CD8-positive, alpha-beta memory T cell (primary cell): ENCODE results near the gene CAPZB. TPM values are rescaled to one million over a fixed set of nuclear protein-coding genes. Genes with fewer than 3 reads are reported as not detected.
A peak's percentile ranks its signal among the peaks of the same experiment; 100 is the strongest.

Experiments used
- CTCF ChIA-PET: fragments of 350-600 bp; sonication (Branson Sonifier 250); formaldehyde crosslinking; loops from one replicate; lab custom pipeline; 2021; ENCODE audit warnings: antibody characterized with exemption; lab: Charles Lee
- POLR2A ChIA-PET: fragments of 350-600 bp; sonication (Branson Sonifier 250); formaldehyde crosslinking; loops from one replicate; lab custom pipeline; 2021; ENCODE audit warnings: antibody characterized with exemption; lab: Charles Lee
- DNase-seq, 5 donors: peaks; one replicate each; pipeline versions ENCODE4 v3.0.0 to v3.0.0-alpha.2; 2020 to 2022; ENCODE audit warnings: mixed read lengths in 1 of 5
- H3K27ac ChIP-seq: one replicate; pipeline ENCODE4 v1.7.0; 2013; ENCODE audit warnings: low read depth, mild to moderate bottlenecking, low read length, moderate library complexity
- H3K27me3 ChIP-seq: 2 replicates; pipeline ENCODE4 v1.7.0; 2013; ENCODE audit warnings: low read length, mild to moderate bottlenecking; ENCODE audit not compliant: insufficient read depth, poor library complexity, severe bottlenecking
- H3K36me3 ChIP-seq: 2 replicates; pipeline ENCODE4 v1.7.0; 2013; ENCODE audit warnings: mild to moderate bottlenecking, low read length, moderate library complexity; ENCODE audit not compliant: insufficient read depth
- H3K4me1 ChIP-seq: 2 replicates; pipeline ENCODE4 v1.7.0; 2013; ENCODE audit warnings: mild to moderate bottlenecking, low read length, moderate library complexity; ENCODE audit not compliant: insufficient read depth
- H3K4me3 ChIP-seq: 2 replicates; pipeline ENCODE4 v1.7.0; 2013; ENCODE audit warnings: mild to moderate bottlenecking, low read length
- H3K9me3 ChIP-seq: 2 replicates; pipeline ENCODE4 v1.7.0; 2013; ENCODE audit warnings: mild to moderate bottlenecking, low read length
- H3K27ac Mint-ChIP-seq, 8 donors: one replicate each; pipeline ENCODE4 v1.8.0; 2020 to 2021; ENCODE audit warnings: mixed read lengths in 8 of 8, mild to moderate bottlenecking in 6 of 8, inconsistent platforms in 3 of 8, moderate library complexity in 3 of 8
- H3K27me3 Mint-ChIP-seq, 2 donors: one replicate each; pipeline ENCODE4 v1.8.0; 2020 to 2021; ENCODE audit warnings: mixed read lengths in 2 of 2, mild to moderate bottlenecking in 1 of 2, moderate library complexity in 1 of 2
- H3K36me3 Mint-ChIP-seq, 3 donors: one replicate each; pipeline ENCODE4 v1.8.0; 2020 to 2021; ENCODE audit warnings: mixed read lengths in 3 of 3, inconsistent platforms in 1 of 3, mild to moderate bottlenecking in 1 of 3
- H3K4me1 Mint-ChIP-seq, 3 donors: one replicate each; pipeline ENCODE4 v1.8.0; 2020 to 2021; ENCODE audit warnings: mixed read lengths in 3 of 3, inconsistent platforms in 1 of 3, mild to moderate bottlenecking in 1 of 3
- H3K4me3 Mint-ChIP-seq, 7 donors: one replicate each; pipeline ENCODE4 v1.8.0; 2020 to 2021; ENCODE audit warnings: mixed read lengths in 7 of 7, mild to moderate bottlenecking in 6 of 7, moderate library complexity in 4 of 7, inconsistent platforms in 2 of 7
- H3K9me3 Mint-ChIP-seq, 5 donors: one replicate each; pipeline ENCODE4 v1.8.0; 2020 to 2022; ENCODE audit warnings: mixed read lengths in 5 of 5, mild to moderate bottlenecking in 3 of 5, moderate library complexity in 2 of 5, inconsistent platforms in 1 of 5
- polyA plus RNA-seq: library from polyadenylated mRNA; unstranded; fragments of 300-500 nt; fragmentation: Illumina TruSeq; gene quantifications from one replicate; pipeline ENCODE4 v1.2.3, GENCODE V29; 2021
- total RNA-seq, 2 experiments: library from RNA; stranded (reverse); gene quantifications; one replicate each; pipeline ENCODE4 v1.2.3, GENCODE V29; 2021

Gene CAPZB
- total and polyA plus RNA-seq, 3 experiments from 2014 or later = 284 to 540 (median 289) TPM

DNA sequence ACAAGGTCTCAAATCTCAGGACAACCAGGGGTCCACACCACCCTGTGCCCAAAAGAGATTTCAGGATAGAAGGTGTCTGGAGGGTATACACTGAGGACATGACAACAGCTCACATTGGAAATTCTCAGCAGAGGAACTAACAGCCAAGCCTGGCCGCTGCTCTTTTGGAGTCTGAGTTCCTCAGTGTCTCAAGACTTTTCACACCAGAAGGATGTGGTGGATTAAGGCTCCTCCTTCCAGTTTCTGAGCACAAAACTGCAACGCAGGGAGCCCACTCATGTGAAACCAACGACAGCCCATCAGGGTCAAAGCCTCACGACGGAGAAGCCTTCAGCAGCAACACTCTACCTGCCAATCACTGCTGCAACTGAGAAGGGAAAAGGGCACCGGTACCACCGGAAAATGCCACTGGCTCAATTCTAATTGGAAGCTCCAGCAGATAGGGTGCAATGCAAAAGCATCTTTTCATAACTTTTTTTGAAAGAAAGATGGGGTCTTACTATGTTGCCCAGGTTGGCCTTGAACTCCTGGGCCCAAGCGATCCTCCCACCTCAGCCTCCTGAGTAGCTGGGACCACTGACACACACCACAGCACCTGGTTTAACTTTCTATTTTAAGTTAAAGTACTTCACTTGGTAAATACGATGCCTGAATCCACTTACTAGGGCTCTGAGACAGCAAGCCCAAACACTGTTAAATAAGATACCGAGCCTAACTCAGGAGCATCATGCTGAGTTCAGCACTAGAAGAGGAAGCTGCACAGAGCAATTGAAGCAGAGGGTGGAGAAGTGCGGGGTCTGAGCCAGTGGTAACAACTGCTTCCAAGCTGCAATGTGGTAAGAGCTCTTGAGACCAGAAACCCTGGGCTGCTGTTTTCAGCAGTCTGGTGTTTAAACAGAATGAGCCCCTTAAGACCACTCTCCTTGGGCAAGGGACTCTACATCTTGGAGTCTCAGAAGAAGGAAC is 7.8 kb downstream of the CAPZB start:
- Histone ChIP-seq H3K9me3 (no peaks in the 10 kb centered on the region), H3K36me3 (peaks cover 11% of the 10 kb centered on the region), H3K4me1 (peaks cover 96% of the 10 kb centered on the region), H3K4me3 (peak overlapping the region; percentile 70), H3K27ac (peak overlapping the region; percentile 74), H3K27me3 (no peaks in the 10 kb centered on the region)
- Mint-ChIP-seq H3K36me3 (peaks cover 0 to 57% (median 3%) of the 10 kb centered on the region in 3 donors), H3K4me1 (peaks cover 90 to 99% (median 96%) of the 10 kb centered on the region in 3 donors), H3K27me3 (no peaks in the 10 kb centered on the region), H3K4me3 (peak overlapping the region; percentile 76 to 90 (median 86)), H3K9me3 (no peaks in the 10 kb centered on the region), H3K27ac (peak overlapping the region; percentile 87 to 98 (median 97))
- DNase-seq = peak; percentile 29 to 68 (median 56)
- ChIA-PET POLR2A (interaction anchor here (0.5 to 2.4 kb wide), 7 partner anchors 8 to 120 kb away, joined by 3 to 19 read pairs (median 6); partner anchors contain the start of gene CAPZB), CTCF (interaction anchor here (1.0 to 2.1 kb wide), 6 partner anchors 9 to 104 kb away, joined by 3 to 9 read pairs (median 3); no protein-coding TSS in a partner anchor)

- peak in 4 of 5 donors; percentile 46 to 67 (median 60) for DNase-seq
- peak overlapping the region; percentile 87 to 98 (median 97) for H3K27ac Mint-ChIP-seq
- CTCF ChIA-PET = interaction anchor here (1.0 to 2.1 kb wide), 5 partner anchors 9 to 105 kb away, joined by 3 to 9 read pairs (median 3); no protein-coding TSS in a partner anchor
These were observed 8.7 kb downstream of the CAPZB start for GRCh38 chr1:19476450-19477190.

DNA sequence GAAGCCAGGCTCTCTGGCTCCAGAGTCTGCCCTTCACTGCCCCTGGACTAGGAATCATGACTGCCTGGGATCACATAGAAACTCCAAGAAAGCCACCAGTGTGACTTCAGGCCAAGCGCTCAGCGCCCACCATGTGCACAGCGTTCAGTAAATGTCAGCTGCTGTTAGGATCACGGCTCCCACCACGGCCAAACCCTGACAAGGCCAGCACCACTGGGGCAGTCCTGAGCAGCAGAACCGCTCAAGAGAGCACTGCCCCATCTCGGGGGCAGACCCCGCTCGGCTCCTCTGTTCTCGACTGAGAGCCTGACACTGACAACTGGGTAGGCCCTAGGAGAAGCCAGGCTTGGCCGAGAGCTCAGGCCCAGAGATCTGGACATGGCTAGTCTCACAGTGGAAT is 10.0 kb downstream of the CAPZB start:
- Histone ChIP-seq H3K9me3 (no peaks in the 10 kb centered on the region), H3K27me3 (no peaks in the 10 kb centered on the region), H3K4me1 (peaks cover 95% of the 10 kb centered on the region), H3K27ac (peak overlapping the region; percentile 74), H3K36me3 (peaks cover 17% of the 10 kb centered on the region), H3K4me3 (no peak overlapping the region)
- peaks cover 86 to 98% (median 94%) of the 10 kb centered on the region in 3 donors for H3K4me1 Mint-ChIP-seq
- H3K9me3 Mint-ChIP-seq = no peaks in the 10 kb centered on the region
- peak overlapping the region in 5 of 7 donors; percentile 9 to 85 (median 23) for H3K4me3 Mint-ChIP-seq
- no peaks in the 10 kb centered on the region for H3K27me3 Mint-ChIP-seq
- CTCF ChIA-PET = no interaction called here
- peak overlapping the region; percentile 78 to 98 (median 97) for H3K27ac Mint-ChIP-seq
- DNase-seq = no peak
- peaks cover 0 to 62% (median 5%) of the 10 kb centered on the region in 3 donors for H3K36me3 Mint-ChIP-seq
- POLR2A ChIA-PET = no interaction called here

More at GRCh38 chr1:19476450-19477190, 8.7 kb downstream of the CAPZB start:
- Mint-ChIP-seq H3K9me3 (no peaks in the 10 kb centered on the region), H3K36me3 (peaks cover 0 to 57% (median 7%) of the 10 kb centered on the region in 3 donors), H3K27me3 (no peaks in the 10 kb centered on the region), H3K4me1 (peaks cover 88 to 99% (median 95%) of the 10 kb centered on the region in 3 donors), H3K4me3 (peak overlapping the region; percentile 76 to 90 (median 86))
- Histone ChIP-seq H3K27me3 (no peaks in the 10 kb centered on the region), H3K4me3 (peak overlapping the region; percentile 70), H3K27ac (peak overlapping the region; percentile 74), H3K36me3 (peaks cover 8% of the 10 kb centered on the region), H3K4me1 (peaks cover 96% of the 10 kb centered on the region), H3K9me3 (no peaks in the 10 kb centered on the region)
- POLR2A ChIA-PET = interaction anchor here (0.7 to 2.4 kb wide), 7 partner anchors 9 to 121 kb away, joined by 3 to 19 read pairs (median 6); partner anchors contain the start of gene CAPZB

- Histone ChIP-seq H3K4me1 (peaks cover 95% of the 10 kb centered on the region), H3K4me3 (no peak overlapping the region), H3K27ac (no peak overlapping the region), H3K36me3 (peaks cover 17% of the 10 kb centered on the region), H3K9me3 (no peaks in the 10 kb centered on the region), H3K27me3 (no peaks in the 10 kb centered on the region)
- ChIA-PET CTCF (interaction anchor here (11.9 kb wide), 1 partner anchor 12 kb away, joined by 93 read pairs; the partner anchor contains the start of gene CAPZB), POLR2A (interaction anchor here (1.1 to 1.4 kb wide), 2 partner anchors 11 to 32 kb away, joined by 4 to 5 read pairs; no protein-coding TSS in a partner anchor)
- Mint-ChIP-seq H3K27ac (peak overlapping the region in 7 of 8 donors; percentile 73 to 99 (median 85)), H3K4me3 (peak overlapping the region in 3 of 7 donors; percentile 34 to 79 (median 41)), H3K4me1 (peaks cover 86 to 98% (median 94%) of the 10 kb centered on the region in 3 donors), H3K36me3 (peaks cover 0 to 59% (median 7%) of the 10 kb centered on the region in 3 donors), H3K27me3 (no peaks in the 10 kb centered on the region), H3K9me3 (no peaks in the 10 kb centered on the region)
- no peak for DNase-seq
These were observed 13.2 kb downstream of the CAPZB start for GRCh38 chr1:19472174-19472573.

DNA sequence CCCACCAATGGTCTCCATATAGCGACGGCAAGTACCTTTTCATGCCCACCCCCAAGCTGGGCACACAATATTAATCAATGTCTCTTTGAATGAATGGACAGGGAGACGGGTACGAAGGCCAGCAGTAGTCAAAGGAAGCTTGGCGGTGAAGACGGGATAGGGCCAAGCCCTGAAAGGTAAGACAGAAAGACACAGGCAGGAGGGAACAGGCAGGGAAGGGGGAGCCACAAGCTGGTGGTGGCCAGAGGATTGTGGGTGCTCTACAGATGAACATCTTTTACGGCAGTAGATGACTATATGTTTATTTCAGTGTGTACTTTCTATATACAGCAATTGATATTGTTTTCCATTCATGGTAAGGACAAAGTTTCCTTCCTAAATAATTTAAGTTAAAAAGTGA is 16.3 kb downstream of the CAPZB start:
- peaks cover 0 to 56% (median 10%) of the 10 kb centered on the region in 3 donors for H3K36me3 Mint-ChIP-seq
- peaks cover 84 to 97% (median 94%) of the 10 kb centered on the region in 3 donors for H3K4me1 Mint-ChIP-seq
- peak overlapping the region; percentile 87 to 99 (median 96) for H3K27ac Mint-ChIP-seq
- H3K36me3 ChIP-seq = peaks cover 13% of the 10 kb centered on the region
- peak overlapping the region; percentile 67 to 89 (median 82) for H3K4me3 Mint-ChIP-seq
- H3K27me3 ChIP-seq = no peaks in the 10 kb centered on the region
- peaks cover 95% of the 10 kb centered on the region for H3K4me1 ChIP-seq
- H3K27me3 Mint-ChIP-seq = no peaks in the 10 kb centered on the region
- ChIA-PET POLR2A (interaction anchor here (0.6 to 2.3 kb wide), 4 partner anchors 8 to 77 kb away, joined by 3 to 11 read pairs (median 6); partner anchors contain the start of gene CAPZB), CTCF (interaction anchor here (1.0 to 11.9 kb wide), 4 partner anchors 11 to 113 kb away, joined by 3 to 93 read pairs (median 8); partner anchors contain the start of gene CAPZB)
- no peaks in the 10 kb centered on the region for H3K9me3 Mint-ChIP-seq
- H3K27ac ChIP-seq = peak overlapping the region; percentile 53
- DNase-seq = no peak
- H3K4me3 ChIP-seq = peak overlapping the region; percentile 47
- H3K9me3 ChIP-seq = no peaks in the 10 kb centered on the region

GRCh38 chr1:19468397-19468956 is 16.9 kb downstream of the CAPZB start:
- POLR2A ChIA-PET = interaction anchor here (1.1 to 2.3 kb wide), 3 partner anchors 9 to 17 kb away, joined by 5 to 11 read pairs (median 8); partner anchors contain the start of gene CAPZB
- DNase-seq = peak; percentile 43 to 80 (median 62)
- peaks cover 84 to 97% (median 97%) of the 10 kb centered on the region in 3 donors for H3K4me1 Mint-ChIP-seq
- peak overlapping the region; percentile 87 to 99 (median 96) for H3K27ac Mint-ChIP-seq
- no peaks in the 10 kb centered on the region for H3K27me3 Mint-ChIP-seq
- Histone ChIP-seq H3K27ac (peak overlapping the region; percentile 53), H3K4me1 (peaks cover 95% of the 10 kb centered on the region), H3K9me3 (no peaks in the 10 kb centered on the region), H3K36me3 (peaks cover 13% of the 10 kb centered on the region), H3K4me3 (peak overlapping the region; percentile 47), H3K27me3 (no peaks in the 10 kb centered on the region)
- CTCF ChIA-PET = interaction anchor here (1.0 to 11.9 kb wide), 5 partner anchors 8 to 114 kb away, joined by 3 to 93 read pairs (median 5); partner anchors contain the start of gene CAPZB
- no peaks in the 10 kb centered on the region for H3K9me3 Mint-ChIP-seq
- peaks cover 0 to 53% (median 11%) of the 10 kb centered on the region in 3 donors for H3K36me3 Mint-ChIP-seq
- H3K4me3 Mint-ChIP-seq = peak overlapping the region; percentile 67 to 89 (median 82)
